Activated T-cell treated with anti-CD3 and anti-CD28 coated beads, Interleukin-2, amount 50 U/mL, for 48 hours (primary cell): Measurements from ENCODE around the gene ZNF30.
A peak's percentile ranks its signal among the peaks of the same experiment; 100 is the strongest.
"Not testable (repeated sequence)": the region's sequence is repeated elsewhere in the genome, so short reads cannot be mapped to it uniquely, and the experiment has no call there.

Experiments used
- DNase-seq, 2 experiments: peaks; one replicate each; pipeline ENCODE4 v3.0.0-alpha.2; 2020

The ZNF30 gene

GRCh38 chr19:34926685-34927375 is at the start of gene ZNF30:
TSS of gene ZNF30 (plus strand) at chr19:34926903. CDS start at chr19:34929948, 3,045 bp downstream.
- peak; percentile 87 to 89 for DNase-seq

- DNase-seq: no peak
These were observed 47.1 kb upstream of the ZNF30 start for GRCh38 chr19:34879563-34879962.

GRCh38 chr19:34880034-34880433 is 46.7 kb upstream of the ZNF30 start:
- no peak for DNase-seq

- no peak for DNase-seq
These were observed 44.7 kb upstream of the ZNF30 start for GRCh38 chr19:34881982-34882381.

GRCh38 chr19:34888091-34888490 is 38.6 kb upstream of the ZNF30 start:
- no peak for DNase-seq

GRCh38 chr19:34900245-34900644 is 26.5 kb upstream of the ZNF30 start:
- DNase-seq: no peak

- no peak for DNase-seq
These were observed 21.8 kb upstream of the ZNF30 start for GRCh38 chr19:34904664-34905527.

GRCh38 chr19:34910770-34911169 is 15.9 kb upstream of the ZNF30 start:
- DNase-seq: no peak

- not testable (repeated sequence) for DNase-seq
These were observed 9.6 kb upstream of the ZNF30 start for GRCh38 chr19:34917144-34917543.

GRCh38 chr19:34918190-34918589 is 8.5 kb upstream of the ZNF30 start:
- DNase-seq: no peak

GRCh38 chr19:34920090-34920786 is 6.5 kb upstream of the ZNF30 start:
- DNase-seq: not testable (repeated sequence)

GRCh38 chr19:34925278-34925855 is 1.3 kb upstream of the ZNF30 start:
- DNase-seq: no peak

- no peak for DNase-seq
These were observed 380 bp upstream of the ZNF30 start for GRCh38 chr19:34926361-34926684.

- no peak for DNase-seq
These were observed 5.8 kb downstream of the ZNF30 start for GRCh38 chr19:34932494-34932893.

GRCh38 chr19:34936184-34936583 is 9.5 kb downstream of the ZNF30 start:
- DNase-seq: no peak

GRCh38 chr19:34938886-34939285 is 12.2 kb downstream of the ZNF30 start:
- DNase-seq: no peak

- DNase-seq: no peak
These were observed 17.3 kb downstream of the ZNF30 start for GRCh38 chr19:34943861-34944573.

- no peak for DNase-seq
These were observed 26.4 kb downstream of the ZNF30 start for GRCh38 chr19:34953092-34953491.

- DNase-seq: no peak
These were observed 31.4 kb downstream of the ZNF30 start for GRCh38 chr19:34957830-34958751.

GRCh38 chr19:34959021-34959420 is 32.3 kb downstream of the ZNF30 start:
- DNase-seq: no peak

GRCh38 chr19:34960103-34960805 is 33.6 kb downstream of the ZNF30 start:
- no peak for DNase-seq
